Measurements from ENCODE around the gene RAB1B.
A peak's percentile ranks its signal among the peaks of the same experiment; 100 is the strongest.
"Not testable (repeated sequence)": the region's sequence is repeated elsewhere in the genome, so short reads cannot be mapped to it uniquely, and the experiment has no call there.

RAB1B gene

DNA sequence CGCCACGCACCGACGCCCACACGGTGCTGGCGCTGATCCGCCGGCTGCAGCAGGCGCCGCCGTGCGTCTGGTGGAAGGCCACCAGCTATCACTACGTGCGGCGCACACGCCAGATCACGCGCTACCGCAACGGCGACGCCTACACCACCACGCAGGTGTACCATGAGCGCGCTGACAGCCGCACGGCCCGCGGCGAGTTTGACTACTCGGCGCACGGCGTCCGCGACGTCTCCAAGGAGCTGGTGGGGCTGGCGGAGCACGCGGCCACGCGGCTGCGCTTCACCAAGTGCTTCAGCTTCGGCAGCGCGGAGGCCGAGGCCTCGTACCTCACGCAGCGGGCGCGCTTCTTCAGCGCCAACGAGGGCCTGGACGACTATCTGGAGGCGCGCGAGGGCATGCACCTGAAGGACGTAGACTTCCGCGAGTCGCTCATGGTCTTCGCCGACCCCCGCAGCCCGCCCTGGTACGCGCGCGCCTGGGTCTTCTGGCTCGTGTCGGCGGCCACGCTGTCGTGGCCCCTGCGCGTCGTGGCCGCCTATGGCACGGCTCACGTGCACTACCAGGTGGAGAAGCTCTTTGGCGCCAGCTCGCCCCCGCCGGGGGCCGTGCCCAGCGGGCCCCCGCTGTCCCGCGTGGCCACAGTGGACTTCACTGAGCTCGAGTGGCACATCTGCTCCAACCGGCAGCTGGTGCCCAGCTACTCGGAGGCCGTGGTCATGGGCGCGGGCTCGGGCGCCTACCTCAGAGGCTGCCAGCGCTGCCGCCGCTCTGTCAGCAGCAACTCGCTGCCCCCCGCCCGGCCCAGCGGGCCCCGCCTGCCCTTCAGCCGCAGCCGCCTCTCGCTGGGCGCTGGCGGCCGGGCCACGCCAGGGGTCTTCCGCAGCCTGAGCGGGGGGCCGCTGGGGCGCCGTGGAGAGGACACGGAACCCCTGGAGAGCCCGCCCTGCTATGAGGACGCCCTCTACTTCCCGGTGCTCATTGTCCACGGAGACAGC is 26.5 kb downstream of the RAB1B start:
- Histone ChIP-seq H3K36me3 (ENCODE audit: control insufficient read depth, low read depth, low read length) (no peaks in the 10 kb centered on the region), H3K4me1 (ENCODE audit: control insufficient read depth, low read depth, low read length) (peaks cover 6% of the 10 kb centered on the region), H3K9me3 (ENCODE audit: control insufficient read depth, low read depth, low read length) (no peaks in the 10 kb centered on the region), H3K27me3 (ENCODE audit: control insufficient read depth, insufficient read depth, low read length) (peaks cover 32% of the 10 kb centered on the region), H3K27ac (ENCODE audit: low read length) (no peak overlapping the region), H3K9ac (ENCODE audit: low read length) (no peak overlapping the region), H3K4me3 (ENCODE audit: low read length) (no peak overlapping the region)

DNA sequence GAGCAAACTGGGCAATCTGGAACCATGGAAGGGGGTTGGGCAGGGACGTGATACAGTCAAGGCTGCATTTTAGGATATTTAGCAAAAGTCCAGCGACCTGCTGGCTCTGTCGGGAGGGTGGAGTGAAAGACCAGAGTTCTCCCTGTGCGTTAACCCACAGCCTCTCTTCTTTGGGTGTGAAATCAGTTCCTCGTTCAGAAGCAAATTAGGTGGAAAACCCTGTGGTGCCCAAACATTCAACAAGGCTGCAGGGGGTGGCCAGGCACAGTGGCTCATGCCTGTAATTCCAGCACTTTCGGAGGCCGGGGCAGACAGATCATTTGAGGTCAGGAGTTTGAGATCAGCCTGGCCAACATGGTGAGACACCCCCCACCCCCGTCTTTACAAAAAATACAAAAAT is 29.2 kb downstream of the RAB1B start:
- peaks cover 8% of the 10 kb centered on the region for H3K27me3 ChIP-seq (ENCODE audit: control insufficient read depth, insufficient read depth, low read length)
- H3K4me1 ChIP-seq (ENCODE audit: control insufficient read depth, low read depth, low read length): peaks cover 2% of the 10 kb centered on the region
- H3K36me3 ChIP-seq (ENCODE audit: control insufficient read depth, low read depth, low read length): no peaks in the 10 kb centered on the region
- H3K9me3 ChIP-seq (ENCODE audit: control insufficient read depth, low read depth, low read length): no peaks in the 10 kb centered on the region
- no peak overlapping the region for H3K9ac ChIP-seq (ENCODE audit: low read length)
- no peak overlapping the region for H3K4me3 ChIP-seq (ENCODE audit: low read length)
- H3K27ac ChIP-seq (ENCODE audit: low read length): no peak overlapping the region

DNA sequence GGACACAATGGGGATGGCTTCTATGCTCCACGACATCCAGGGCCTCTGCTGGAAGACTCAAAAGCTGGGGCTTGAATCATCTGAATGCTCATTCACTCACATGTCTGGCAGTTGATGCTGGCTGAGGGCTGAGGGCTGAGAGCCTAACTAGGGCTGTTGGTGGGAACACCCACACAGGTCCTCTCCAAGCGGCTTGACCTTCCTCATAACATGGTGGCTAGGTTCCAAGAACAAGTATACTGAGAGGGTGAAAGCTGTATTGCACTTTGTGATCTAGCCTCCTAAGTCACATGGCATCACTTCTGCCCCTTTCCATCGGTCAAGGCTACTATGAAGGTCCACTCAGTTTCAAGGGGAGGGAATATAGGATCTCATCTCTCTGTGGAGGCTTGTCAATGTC is 30.7 kb downstream of the RAB1B start:
- Histone ChIP-seq H3K27ac (ENCODE audit: low read length) (no peak overlapping the region), H3K4me1 (ENCODE audit: control insufficient read depth, low read depth, low read length) (peaks cover 2% of the 10 kb centered on the region), H3K9ac (ENCODE audit: low read length) (no peak overlapping the region), H3K9me3 (ENCODE audit: control insufficient read depth, low read depth, low read length) (no peaks in the 10 kb centered on the region), H3K27me3 (ENCODE audit: control insufficient read depth, insufficient read depth, low read length) (no peaks in the 10 kb centered on the region), H3K4me3 (ENCODE audit: low read length) (no peak overlapping the region), H3K36me3 (ENCODE audit: control insufficient read depth, low read depth, low read length) (no peaks in the 10 kb centered on the region)

DNA sequence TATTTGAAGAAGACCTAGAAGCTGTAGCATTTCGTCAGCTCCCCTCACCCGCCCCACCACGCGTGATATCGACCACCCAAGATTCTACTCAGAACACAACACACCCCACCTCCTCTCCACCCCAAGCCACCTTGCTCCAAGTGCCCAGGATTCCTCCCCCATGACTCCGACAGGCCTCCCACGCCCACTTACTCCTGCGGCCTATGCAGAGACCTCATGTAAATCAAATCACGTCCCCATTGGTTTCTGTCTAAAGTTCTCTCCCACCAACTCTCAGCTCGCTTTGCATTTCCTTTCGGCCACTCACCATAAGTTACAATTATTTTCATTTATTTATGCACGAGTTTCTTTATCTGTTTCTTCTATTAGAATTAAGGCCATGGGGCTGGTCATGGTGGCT is 34.2 kb downstream of the RAB1B start:
- no peak overlapping the region for H3K9ac ChIP-seq (ENCODE audit: low read length)
- no peaks in the 10 kb centered on the region for H3K9me3 ChIP-seq (ENCODE audit: control insufficient read depth, low read depth, low read length)
- H3K4me1 ChIP-seq (ENCODE audit: control insufficient read depth, low read depth, low read length): no peaks in the 10 kb centered on the region
- H3K36me3 ChIP-seq (ENCODE audit: control insufficient read depth, low read depth, low read length): no peaks in the 10 kb centered on the region
- H3K27me3 ChIP-seq (ENCODE audit: control insufficient read depth, insufficient read depth, low read length): no peaks in the 10 kb centered on the region
- H3K4me3 ChIP-seq (ENCODE audit: low read length): no peak overlapping the region
- H3K27ac ChIP-seq (ENCODE audit: low read length): no peak overlapping the region

DNA sequence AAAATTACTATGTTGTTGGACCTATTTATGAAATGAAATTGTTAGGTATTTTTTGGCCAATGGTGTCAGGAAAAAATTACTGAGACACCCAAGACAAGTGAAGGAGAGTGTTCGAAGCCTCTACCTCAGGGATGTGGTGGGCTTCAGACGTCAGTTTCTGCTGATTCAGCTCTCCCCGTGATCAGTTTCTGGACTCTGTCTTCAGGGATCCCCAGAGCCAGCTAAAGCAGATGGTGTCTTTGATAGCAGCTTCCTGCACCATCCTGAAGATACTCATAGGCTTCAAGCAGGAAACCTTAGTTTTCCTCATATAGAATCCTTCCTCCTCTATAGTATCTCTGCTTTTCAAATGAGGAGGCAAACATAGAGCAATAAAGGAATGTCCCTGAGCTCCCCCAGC is 41.0 kb downstream of the RAB1B start:
- H3K36me3 ChIP-seq (ENCODE audit: control insufficient read depth, low read depth, low read length): no peaks in the 10 kb centered on the region
- H3K9me3 ChIP-seq (ENCODE audit: control insufficient read depth, low read depth, low read length): no peaks in the 10 kb centered on the region
- no peak overlapping the region for H3K4me3 ChIP-seq (ENCODE audit: low read length)
- H3K27me3 ChIP-seq (ENCODE audit: control insufficient read depth, insufficient read depth, low read length): no peaks in the 10 kb centered on the region
- no peak overlapping the region for H3K9ac ChIP-seq (ENCODE audit: low read length)
- no peak overlapping the region for H3K27ac ChIP-seq (ENCODE audit: low read length)
- H3K4me1 ChIP-seq (ENCODE audit: control insufficient read depth, low read depth, low read length): peaks cover 6% of the 10 kb centered on the region

DNA sequence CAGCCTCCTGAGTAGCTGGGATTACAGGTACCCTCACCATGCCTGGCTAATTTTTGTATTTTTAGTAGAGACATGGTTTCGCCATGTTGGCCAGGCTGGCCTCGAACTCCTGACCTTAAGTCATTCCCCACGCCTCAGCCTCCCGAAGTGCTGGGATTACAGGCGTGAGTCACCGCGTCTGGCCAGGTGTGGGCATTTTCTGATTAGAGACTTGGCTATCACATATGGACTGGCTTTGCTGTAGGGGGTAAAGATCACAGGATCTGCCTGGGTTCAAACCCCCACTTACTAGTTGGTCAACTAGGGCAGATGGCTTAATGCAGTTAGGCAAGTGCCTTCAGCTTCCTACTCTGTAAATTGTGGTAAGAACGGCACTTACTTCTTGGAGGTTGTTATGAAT is 41.9 kb downstream of the RAB1B start:
- H3K36me3 ChIP-seq (ENCODE audit: control insufficient read depth, low read depth, low read length): no peaks in the 10 kb centered on the region
- H3K9me3 ChIP-seq (ENCODE audit: control insufficient read depth, low read depth, low read length): no peaks in the 10 kb centered on the region
- H3K9ac ChIP-seq (ENCODE audit: low read length): no peak overlapping the region
- H3K27ac ChIP-seq (ENCODE audit: low read length): no peak overlapping the region
- H3K27me3 ChIP-seq (ENCODE audit: control insufficient read depth, insufficient read depth, low read length): no peaks in the 10 kb centered on the region
- peaks cover 6% of the 10 kb centered on the region for H3K4me1 ChIP-seq (ENCODE audit: control insufficient read depth, low read depth, low read length)
- no peak overlapping the region for H3K4me3 ChIP-seq (ENCODE audit: low read length)

DNA sequence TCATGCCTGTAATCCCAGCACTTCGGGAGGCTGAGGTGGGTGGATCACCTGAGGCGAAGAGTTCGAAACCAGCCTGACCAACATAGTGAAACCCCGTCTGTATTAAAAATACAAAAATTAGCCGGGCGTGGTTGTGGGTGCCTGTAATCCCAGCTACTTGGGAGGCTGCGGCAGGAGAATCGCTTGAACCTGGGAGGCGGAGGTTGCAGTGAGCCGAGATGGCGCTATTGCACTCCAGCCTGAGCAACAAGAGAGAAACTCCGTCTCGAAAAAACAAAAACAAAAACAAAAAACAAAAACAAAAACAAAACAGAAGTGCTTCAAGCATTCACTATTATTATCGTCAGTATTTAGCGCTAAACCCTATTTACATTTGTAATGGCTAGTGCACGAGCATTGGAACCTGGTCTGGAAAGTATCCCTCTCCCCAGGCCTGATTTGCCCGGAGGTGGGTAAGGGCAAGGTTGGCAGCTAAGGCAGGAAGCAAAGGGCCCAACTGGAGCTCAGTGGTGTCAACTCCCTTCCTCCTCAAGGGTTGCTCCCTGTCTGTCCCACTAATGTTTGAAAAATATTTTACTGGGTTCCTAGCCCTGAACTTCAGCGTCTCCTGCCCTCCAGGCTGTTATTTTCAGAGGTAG is 42.5 kb downstream of the RAB1B start:
- not testable (repeated sequence) for H3K27me3 ChIP-seq (ENCODE audit: control insufficient read depth, insufficient read depth, low read length); H3K4me3 ChIP-seq (ENCODE audit: low read length); H3K9ac ChIP-seq (ENCODE audit: low read length); H3K4me1 ChIP-seq (ENCODE audit: control insufficient read depth, low read depth, low read length); H3K36me3 ChIP-seq (ENCODE audit: control insufficient read depth, low read depth, low read length); H3K9me3 ChIP-seq (ENCODE audit: control insufficient read depth, low read depth, low read length); H3K27ac ChIP-seq (ENCODE audit: low read length)

DNA sequence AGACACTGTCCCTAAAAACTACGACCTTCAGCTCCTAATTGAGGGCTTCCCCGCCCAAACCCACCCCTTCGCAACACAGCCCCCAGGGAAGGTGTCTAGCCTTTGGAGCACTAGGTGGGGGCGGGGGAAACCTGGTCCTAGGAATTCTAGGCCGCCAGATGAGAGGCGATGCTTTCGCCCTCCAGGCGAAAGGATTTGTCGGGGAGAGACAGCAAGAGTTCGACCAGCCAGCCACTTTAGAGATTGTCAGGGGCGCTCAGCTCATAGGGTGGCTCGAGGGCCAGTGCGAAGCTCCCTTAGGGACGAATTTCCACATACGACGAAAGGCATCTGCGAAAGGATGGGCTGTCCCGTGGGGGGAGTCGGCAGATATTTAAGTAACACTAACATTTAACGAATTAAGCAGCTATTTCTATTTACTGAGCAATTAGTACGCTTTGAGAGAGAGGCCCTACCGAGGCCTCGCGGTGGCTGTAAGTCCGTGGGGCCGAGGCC is 43.1 kb downstream of the RAB1B start:
- Histone ChIP-seq H3K27ac (ENCODE audit: low read length) (no peak overlapping the region), H3K4me1 (ENCODE audit: control insufficient read depth, low read depth, low read length) (peaks cover 6% of the 10 kb centered on the region), H3K9me3 (ENCODE audit: control insufficient read depth, low read depth, low read length) (no peaks in the 10 kb centered on the region), H3K4me3 (ENCODE audit: low read length) (peak overlapping the region; percentile 69), H3K36me3 (ENCODE audit: control insufficient read depth, low read depth, low read length) (no peaks in the 10 kb centered on the region), H3K27me3 (ENCODE audit: control insufficient read depth, insufficient read depth, low read length) (no peaks in the 10 kb centered on the region), H3K9ac (ENCODE audit: low read length) (peak overlapping the region; percentile 49)

DNA sequence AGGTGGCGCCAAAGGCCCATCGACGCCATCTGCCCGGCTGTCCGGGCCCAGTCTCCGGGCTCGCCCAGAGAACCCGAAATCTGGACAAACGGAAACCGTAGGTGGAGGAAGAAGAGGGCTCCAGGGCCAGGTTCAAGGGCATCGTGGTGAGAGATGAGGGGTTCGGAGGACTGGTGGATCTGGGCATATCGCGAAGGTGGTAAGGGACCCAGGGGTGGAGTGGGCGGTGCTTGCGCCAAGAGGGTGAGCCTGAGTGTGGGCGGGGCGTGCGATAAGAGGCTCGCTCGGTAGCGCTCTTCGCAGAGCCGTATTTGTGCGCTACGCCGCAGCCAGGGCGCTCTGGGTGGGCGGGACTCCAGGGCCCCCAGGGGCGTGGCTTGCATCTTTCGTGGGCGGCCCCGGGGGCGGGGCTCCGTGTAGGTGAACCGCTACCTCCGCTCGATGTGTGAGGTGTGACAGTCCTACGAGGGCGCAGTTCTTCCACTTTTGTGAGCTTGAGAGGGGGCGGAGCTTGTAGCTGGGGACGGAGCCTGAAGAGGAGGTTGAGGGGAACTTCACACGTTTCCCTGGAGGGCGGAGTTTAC is 43.6 kb downstream of the RAB1B start:
- no peaks in the 10 kb centered on the region for H3K9me3 ChIP-seq (ENCODE audit: control insufficient read depth, low read depth, low read length)
- no peaks in the 10 kb centered on the region for H3K27me3 ChIP-seq (ENCODE audit: control insufficient read depth, insufficient read depth, low read length)
- no peaks in the 10 kb centered on the region for H3K36me3 ChIP-seq (ENCODE audit: control insufficient read depth, low read depth, low read length)
- H3K4me1 ChIP-seq (ENCODE audit: control insufficient read depth, low read depth, low read length): peaks cover 6% of the 10 kb centered on the region
- H3K9ac ChIP-seq (ENCODE audit: low read length): peak overlapping the region; percentile 49
- H3K4me3 ChIP-seq (ENCODE audit: low read length): peak overlapping the region; percentile 69
- H3K27ac ChIP-seq (ENCODE audit: low read length): no peak overlapping the region

DNA sequence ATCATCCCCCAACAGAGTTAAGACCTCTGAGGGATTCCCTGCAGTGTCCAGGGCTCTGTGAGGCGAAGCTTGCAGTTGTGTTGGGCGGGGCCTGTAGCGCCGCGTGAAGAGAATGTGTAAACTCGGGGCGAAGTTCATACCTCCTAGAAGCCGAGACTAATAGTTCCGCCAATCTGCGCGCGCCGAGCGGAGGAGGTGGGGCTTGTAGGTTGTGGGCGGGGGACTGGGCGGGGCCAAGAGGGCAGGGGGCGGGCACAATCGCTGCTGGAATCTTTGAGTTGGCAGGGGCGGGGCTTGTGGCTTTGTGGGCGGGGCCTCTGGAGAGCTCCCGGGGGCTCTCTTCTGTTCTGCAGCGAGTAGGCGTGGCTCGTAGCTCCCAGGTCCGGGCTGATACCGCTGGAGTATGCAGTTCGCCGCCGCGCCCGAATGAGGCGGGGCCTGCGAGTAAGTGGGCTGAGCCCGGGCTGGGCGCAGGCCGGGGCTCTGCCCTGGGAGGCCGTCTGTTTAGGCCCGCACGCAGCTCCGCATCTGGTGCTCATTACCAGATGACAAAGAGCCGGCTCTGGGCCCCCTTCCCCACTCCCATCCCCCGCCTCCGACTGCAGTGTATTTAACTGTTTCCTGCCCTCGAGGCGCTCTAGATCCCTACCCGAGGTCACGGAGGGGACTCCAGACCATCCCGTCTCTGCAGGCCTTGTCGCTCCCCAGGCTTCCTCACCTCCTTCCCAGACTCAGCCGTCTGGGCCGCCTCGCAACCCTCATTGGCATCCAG is 44.3 kb downstream of the RAB1B start:
- Histone ChIP-seq H3K9me3 (ENCODE audit: control insufficient read depth, low read depth, low read length) (no peaks in the 10 kb centered on the region), H3K27me3 (ENCODE audit: control insufficient read depth, insufficient read depth, low read length) (no peaks in the 10 kb centered on the region), H3K4me3 (ENCODE audit: low read length) (peak overlapping the region; percentile 69), H3K9ac (ENCODE audit: low read length) (peak overlapping the region; percentile 28), H3K27ac (ENCODE audit: low read length) (no peak overlapping the region), H3K36me3 (ENCODE audit: control insufficient read depth, low read depth, low read length) (no peaks in the 10 kb centered on the region), H3K4me1 (ENCODE audit: control insufficient read depth, low read depth, low read length) (peaks cover 12% of the 10 kb centered on the region)
